WTC11 (cell line): ENCODE data around the gene FAM107B.

ENCODE experiments used
- FOXJ3 ChIP-seq: sonication (generic); formaldehyde crosslinking; IDR thresholded peaks from 2 replicates; pipeline ENCODE4 v1.9.0; 2021; ENCODE audit warnings: missing genetic modification reagents, mild to moderate bottlenecking, borderline replicate concordance
- FOXK1 ChIP-seq: sonication (generic); formaldehyde crosslinking; IDR thresholded peaks from 2 replicates; pipeline ENCODE4 v1.8.0; 2022; ENCODE audit warnings: mild to moderate bottlenecking, moderate library complexity, missing genetic modification reagents
- JUN ChIP-seq: sonication (generic); formaldehyde crosslinking; IDR thresholded peaks from 2 replicates; pipeline ENCODE4 v1.8.0; 2023; ENCODE audit warnings: mild to moderate bottlenecking, missing genetic modification reagents
- SMAD3 ChIP-seq: sonication (generic); formaldehyde crosslinking; IDR thresholded peaks from 2 replicates; pipeline ENCODE4 v1.8.0; 2022; ENCODE audit warnings: missing genetic modification reagents, mild to moderate bottlenecking, borderline replicate concordance
- ZNF416 ChIP-seq: fragments of 250-450 bp; sonication (Bioruptor Pico); IDR thresholded peaks from 2 replicates; pipeline ENCODE4 v1.9.0; 2021; ENCODE audit warnings: mild to moderate bottlenecking, inconsistent platforms
- TF ChIP-seq, protein P1 (sequence below): fragments of 200-600 bp; IDR thresholded peaks from 2 replicates; pipeline ENCODE4 v1.8.0; 2022; ENCODE audit warnings: antibody characterized with exemption
- TF ChIP-seq, protein P2 (sequence below): sonication (generic); formaldehyde crosslinking; IDR thresholded peaks from 2 replicates; pipeline ENCODE4 v1.8.0; 2022; ENCODE audit warnings: mild to moderate bottlenecking, missing genetic modification reagents

DNA sequence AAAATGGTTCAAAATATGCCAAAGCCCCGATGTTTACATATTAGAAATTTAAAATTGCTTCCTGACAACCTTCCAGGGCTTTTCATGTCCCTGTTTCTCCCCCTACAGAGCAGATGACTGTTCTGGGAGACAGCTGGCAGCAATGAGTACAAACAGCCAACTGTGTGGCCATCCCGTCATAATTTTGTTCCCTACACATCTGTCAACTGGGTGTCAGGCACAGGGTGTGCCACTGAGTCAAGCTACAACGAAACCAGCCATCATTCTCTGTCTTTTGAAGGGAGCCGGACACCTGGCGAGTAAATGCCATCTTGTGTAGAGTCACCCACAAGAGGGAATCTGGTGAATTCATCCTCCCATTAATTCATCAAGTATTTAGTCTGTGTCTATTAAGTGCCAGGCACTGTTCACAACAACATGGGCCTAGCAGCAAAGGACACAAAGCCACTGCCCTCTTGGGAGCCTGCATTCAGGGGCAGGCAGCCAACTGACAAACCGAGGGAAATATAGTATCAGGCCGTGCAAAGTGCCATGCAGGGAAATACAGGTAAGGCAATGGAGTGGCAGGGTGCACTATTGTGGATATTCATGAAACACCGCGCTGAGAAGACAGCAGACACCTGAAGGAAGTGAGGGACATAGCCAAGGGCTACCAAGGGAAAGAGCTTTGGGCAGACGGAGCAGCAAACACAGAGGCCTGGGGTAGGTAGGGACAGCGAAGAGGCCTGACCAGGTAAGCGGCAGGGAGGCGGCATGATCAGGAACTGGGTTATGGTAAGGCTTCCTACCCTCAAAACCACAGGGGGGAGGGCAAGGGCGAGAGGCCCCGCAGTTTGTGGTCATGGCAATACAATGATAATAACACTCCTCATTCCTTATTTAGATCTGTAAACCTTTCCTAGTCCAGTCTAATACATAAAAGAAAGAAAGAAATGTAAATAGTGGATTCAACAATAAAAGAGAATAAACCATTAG is 213.6 kb downstream of the FAM107B start:
- TF ChIP-seq FOXJ3 (CRISPR knock-in tag) (no peak), ZNF416 (no peak), JUN (no peak), FOXK1 (no peak), SMAD3 (CRISPR knock-in tag) (no peak)
- TF ChIP-seq, protein P1, sequence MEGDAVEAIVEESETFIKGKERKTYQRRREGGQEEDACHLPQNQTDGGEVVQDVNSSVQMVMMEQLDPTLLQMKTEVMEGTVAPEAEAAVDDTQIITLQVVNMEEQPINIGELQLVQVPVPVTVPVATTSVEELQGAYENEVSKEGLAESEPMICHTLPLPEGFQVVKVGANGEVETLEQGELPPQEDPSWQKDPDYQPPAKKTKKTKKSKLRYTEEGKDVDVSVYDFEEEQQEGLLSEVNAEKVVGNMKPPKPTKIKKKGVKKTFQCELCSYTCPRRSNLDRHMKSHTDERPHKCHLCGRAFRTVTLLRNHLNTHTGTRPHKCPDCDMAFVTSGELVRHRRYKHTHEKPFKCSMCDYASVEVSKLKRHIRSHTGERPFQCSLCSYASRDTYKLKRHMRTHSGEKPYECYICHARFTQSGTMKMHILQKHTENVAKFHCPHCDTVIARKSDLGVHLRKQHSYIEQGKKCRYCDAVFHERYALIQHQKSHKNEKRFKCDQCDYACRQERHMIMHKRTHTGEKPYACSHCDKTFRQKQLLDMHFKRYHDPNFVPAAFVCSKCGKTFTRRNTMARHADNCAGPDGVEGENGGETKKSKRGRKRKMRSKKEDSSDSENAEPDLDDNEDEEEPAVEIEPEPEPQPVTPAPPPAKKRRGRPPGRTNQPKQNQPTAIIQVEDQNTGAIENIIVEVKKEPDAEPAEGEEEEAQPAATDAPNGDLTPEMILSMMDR: no peak
- TF ChIP-seq, protein P2, sequence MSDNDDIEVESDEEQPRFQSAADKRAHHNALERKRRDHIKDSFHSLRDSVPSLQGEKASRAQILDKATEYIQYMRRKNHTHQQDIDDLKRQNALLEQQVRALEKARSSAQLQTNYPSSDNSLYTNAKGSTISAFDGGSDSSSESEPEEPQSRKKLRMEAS (CRISPR knock-in tag): no peak
